SK-N-SH (cell line): ENCODE measurements around the gene CKMT2. TPM values are rescaled to one million over a fixed set of nuclear protein-coding genes. Genes with fewer than 3 reads are reported as not detected.

Experiments used
- CTCF ChIA-PET: fragments of 300-600, 350-600 bp; formaldehyde crosslinking; extraction: SDS; loops from one replicate; lab custom pipeline; 2021; lab: Yijun Ruan, JAX
- POLR2A ChIA-PET: fragments of 350-600 bp; sonication (Branson Sonifier 250); formaldehyde crosslinking; extraction: SDS; loops from one replicate; lab custom pipeline; 2020; ENCODE audit warnings: antibody characterized with exemption, inconsistent platforms; lab: Yijun Ruan, JAX
- DNase-seq: peaks from one replicate; pipeline ENCODE4 v3.0.0; 2012
- H2AFZ ChIP-seq: fragments of 200-600 bp; sonication (generic); 2 replicates; pipeline ENCODE4 v1.8.1; 2016; ENCODE audit warnings: antibody characterized with exemption, mild to moderate bottlenecking, low read depth
- H3F3A ChIP-seq: fragments of 200-600 bp; sonication (generic); replicated peaks from 2 replicates; pipeline ENCODE3; 2016; ENCODE audit warnings: antibody characterized with exemption, mild to moderate bottlenecking; ENCODE audit not compliant: insufficient read depth
- H3K27ac ChIP-seq, 2 experiments: fragments of 200-500 bp in 1 of 2; fragments of 200-600 bp in 1 of 2; sonication (Bioruptor generic) in 1 of 2; sonication (generic), shearing (Covaris generic) in 1 of 2; 2 replicates each; pipeline versions ENCODE4 v1.5.1 to v1.6.1; 2014 to 2016; ENCODE audit warnings: low read depth in 2 of 2, inconsistent platforms in 1 of 2, low read length in 1 of 2, mild to moderate bottlenecking in 1 of 2, mixed read lengths in 1 of 2
- H3K27me3 ChIP-seq: fragments of 200-600 bp; sonication (generic), shearing (Covaris generic); 2 replicates; pipeline ENCODE4 v1.6.1; 2016; ENCODE audit warnings: mixed run types; ENCODE audit not compliant: insufficient read depth
- H3K36me3 ChIP-seq, 2 experiments: fragments of 200-500 bp in 1 of 2; fragments of 200-600 bp in 1 of 2; sonication (Bioruptor generic) in 1 of 2; sonication (generic) in 1 of 2; replicated peaks in 1 of 2; 2 replicates each; pipeline versions ENCODE3 to v1.5.1; 2014 to 2016; ENCODE audit warnings: low read length in 1 of 2, mild to moderate bottlenecking in 1 of 2; ENCODE audit not compliant: insufficient read depth in 2 of 2, control insufficient read depth in 1 of 2
- H3K4me1 ChIP-seq, 2 experiments: fragments of 200-500 bp in 1 of 2; fragments of 200-600 bp in 1 of 2; sonication (Bioruptor generic) in 1 of 2; sonication (generic), shearing (Covaris generic) in 1 of 2; 2 replicates each; pipeline versions ENCODE4 v1.5.1 to v1.6.1; 2014 to 2016; ENCODE audit warnings: low read depth in 1 of 2, low read length in 1 of 2, mixed run types in 1 of 2; ENCODE audit not compliant: insufficient read depth in 2 of 2, control insufficient read depth in 1 of 2
- H3K4me2 ChIP-seq: fragments of 200-600 bp; sonication (generic), shearing (Covaris generic); 2 replicates; pipeline ENCODE4 v1.6.1; 2017; ENCODE audit warnings: mixed run types
- H3K4me3 ChIP-seq, 2 experiments: fragments of 200-500 bp in 1 of 2; fragments of 200-600 bp in 1 of 2; sonication (Bioruptor generic) in 1 of 2; sonication (generic), shearing (Covaris generic) in 1 of 2; 2 replicates each; pipeline versions ENCODE4 v1.5.1 to v1.8.1; 2014 to 2016; ENCODE audit warnings: low read depth in 2 of 2, inconsistent platforms in 1 of 2, low read length in 1 of 2, mild to moderate bottlenecking in 1 of 2, mixed read lengths in 1 of 2, moderate library complexity in 1 of 2
- H3K79me2 ChIP-seq: fragments of 200-600 bp; sonication (generic); 2 replicates; pipeline ENCODE4 v1.8.1; 2017; ENCODE audit warnings: mild to moderate bottlenecking; ENCODE audit not compliant: insufficient read depth
- H3K9ac ChIP-seq: fragments of 200-600 bp; sonication (generic); 2 replicates; pipeline ENCODE4 v1.6.1; 2017; ENCODE audit warnings: mixed run types
- H3K9me2 ChIP-seq: fragments of 200-600 bp; sonication (generic); 2 replicates; pipeline ENCODE4 v1.6.1; 2017; ENCODE audit warnings: mixed run types
- H3K9me3 ChIP-seq: fragments of 200-600 bp; sonication (generic); 2 replicates; pipeline ENCODE4 v1.6.1; 2017; ENCODE audit warnings: mixed run types, mild to moderate bottlenecking, moderate library complexity
- H4K20me1 ChIP-seq: fragments of 200-600 bp; sonication (generic); 2 replicates; pipeline ENCODE4 v1.6.1; 2017; ENCODE audit warnings: mild to moderate bottlenecking, mixed run types; ENCODE audit not compliant: insufficient read depth
- EZH2phosphoT487 ChIP-seq: fragments of 200-600 bp; sonication (generic); IDR thresholded peaks from 2 replicates; pipeline ENCODE4 v1.6.1; 2017; ENCODE audit warnings: low read depth, mixed run types, mild to moderate bottlenecking, antibody characterized with exemption, moderate library complexity, borderline replicate concordance
- FOSL2 ChIP-seq: IDR thresholded peaks from 2 replicates; pipeline ENCODE4 v1.4.0; 2012; ENCODE audit warnings: low read depth, mild to moderate bottlenecking, moderate library complexity, borderline replicate concordance
- GABPA ChIP-seq: IDR thresholded peaks from 2 replicates; pipeline ENCODE4 v1.4.0; 2012; ENCODE audit warnings: low read depth, mild to moderate bottlenecking
- GATA2 ChIP-seq: sonication (generic); formaldehyde crosslinking; IDR thresholded peaks from 2 replicates; pipeline ENCODE4 v1.5.0; 2020; ENCODE audit warnings: mild to moderate bottlenecking, missing genetic modification reagents
- JUND ChIP-seq: IDR thresholded peaks from 2 replicates; pipeline ENCODE4 v1.4.0; 2012
- NFIC ChIP-seq: IDR thresholded peaks from 2 replicates; pipeline ENCODE4 v1.4.0; 2012; ENCODE audit warnings: borderline replicate concordance
- NRF1 ChIP-seq: IDR thresholded peaks from 2 replicates; pipeline ENCODE4 v1.6.1; 2012; ENCODE audit warnings: low read depth, mild to moderate bottlenecking, low read length
- POLR2AphosphoS5 ChIP-seq: IDR thresholded peaks from 2 replicates; pipeline ENCODE4 v1.6.1; 2012; ENCODE audit warnings: low read depth, low read length
- RAD21 ChIP-seq: IDR thresholded peaks from 2 replicates; pipeline ENCODE4 v1.6.1; 2012; ENCODE audit warnings: mild to moderate bottlenecking, low read length
- RFX5 ChIP-seq: IDR thresholded peaks from 2 replicates; pipeline ENCODE4 v1.6.1; 2012; ENCODE audit warnings: mild to moderate bottlenecking, improper control_type of control experiment, low read length
- TCF12 ChIP-seq: IDR thresholded peaks from 2 replicates; pipeline ENCODE4 v1.4.0; 2012
- WGBS: methylation state at CpG from one replicate; pipeline ENCODE4 v1.1.6; 2017; ENCODE audit warnings: low lambda C conversion rate; 5-methylcytosine and 5-hydroxymethylcytosine counted together
- polyA plus RNA-seq, 3 experiments: library from polyadenylated mRNA; depleted of rRNA; stranded (reverse); fragments of >200 nt; gene quantifications; 2 replicates each; pipeline ENCODE4 v1.2.3, GENCODE V29; 2012
- TF ChIP-seq, protein P1 (sequence below): IDR thresholded peaks from 2 replicates; pipeline ENCODE4 v1.4.0; 2012; ENCODE audit warnings: low read depth
- TF ChIP-seq, protein P2 (sequence below): IDR thresholded peaks from 2 replicates; pipeline ENCODE4; 2012
- TF ChIP-seq, protein P3 (sequence below): IDR thresholded peaks from 2 replicates; pipeline ENCODE4 v1.4.0; 2012; ENCODE audit warnings: low read depth, borderline replicate concordance
- TF ChIP-seq, protein P4 (sequence below): IDR thresholded peaks from 2 replicates; pipeline ENCODE4 v1.6.1; 2012; ENCODE audit warnings: mild to moderate bottlenecking, low read depth, low read length, moderate library complexity

Gene CKMT2
- polyA plus RNA-seq, 1 of the 3 experiments (the other 2 are of a cell fraction) = not detected

DNA sequence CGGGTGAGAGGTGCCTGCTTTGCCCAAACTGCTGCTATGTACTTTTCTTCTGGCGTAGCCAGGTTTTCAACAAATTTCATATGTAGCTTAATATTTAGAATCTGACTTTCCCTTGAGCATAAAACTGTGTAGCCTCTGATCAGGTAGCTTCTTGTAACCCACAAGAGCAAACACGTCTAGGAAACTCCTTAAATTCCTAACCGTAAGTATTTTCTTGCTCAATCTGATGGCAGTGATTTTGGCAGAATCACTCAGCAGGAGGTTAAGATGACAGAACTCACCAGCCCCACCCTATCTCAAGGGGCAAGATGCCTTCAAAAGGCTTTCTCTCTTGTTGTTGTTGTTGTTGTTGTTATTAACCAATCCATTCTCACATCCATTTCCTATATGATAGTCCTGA, 20.8 kb downstream of the CKMT2 start:
- no peak overlapping the region for H3K4me3 ChIP-seq
- H3K79me2 ChIP-seq = no peaks in the 10 kb centered on the region
- H3K27me3 ChIP-seq = no peaks in the 10 kb centered on the region
- no peaks in the 10 kb centered on the region for H4K20me1 ChIP-seq
- H2AFZ ChIP-seq = no peak overlapping the region
- DNase-seq = no peak
- CTCF ChIA-PET = no interaction called here
- peaks cover 4 to 7% of the 10 kb centered on the region in 2 experiments for H3K36me3 ChIP-seq
- POLR2A ChIA-PET = no interaction called here
- peaks cover 0 to 8% of the 10 kb centered on the region in 2 experiments; a peak in 1 of 4 replicates for H3K4me1 ChIP-seq
- no peak for TF ChIP-seq FOSL2
- no peak for TF ChIP-seq JUND
- TF ChIP-seq, protein P1, sequence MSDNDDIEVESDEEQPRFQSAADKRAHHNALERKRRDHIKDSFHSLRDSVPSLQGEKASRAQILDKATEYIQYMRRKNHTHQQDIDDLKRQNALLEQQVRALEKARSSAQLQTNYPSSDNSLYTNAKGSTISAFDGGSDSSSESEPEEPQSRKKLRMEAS = no peak
- no peaks in the 10 kb centered on the region for H3K9me2 ChIP-seq
- H3K27ac ChIP-seq = no peak overlapping the region
- WGBS = 91% methylated on average over 4 of the region's 4 CpGs
- no peaks in the 10 kb centered on the region for H3F3A ChIP-seq
- H3K4me2 ChIP-seq = no peak overlapping the region
- H3K9me3 ChIP-seq = no peaks in the 10 kb centered on the region
- H3K9ac ChIP-seq = no peak overlapping the region

DNA sequence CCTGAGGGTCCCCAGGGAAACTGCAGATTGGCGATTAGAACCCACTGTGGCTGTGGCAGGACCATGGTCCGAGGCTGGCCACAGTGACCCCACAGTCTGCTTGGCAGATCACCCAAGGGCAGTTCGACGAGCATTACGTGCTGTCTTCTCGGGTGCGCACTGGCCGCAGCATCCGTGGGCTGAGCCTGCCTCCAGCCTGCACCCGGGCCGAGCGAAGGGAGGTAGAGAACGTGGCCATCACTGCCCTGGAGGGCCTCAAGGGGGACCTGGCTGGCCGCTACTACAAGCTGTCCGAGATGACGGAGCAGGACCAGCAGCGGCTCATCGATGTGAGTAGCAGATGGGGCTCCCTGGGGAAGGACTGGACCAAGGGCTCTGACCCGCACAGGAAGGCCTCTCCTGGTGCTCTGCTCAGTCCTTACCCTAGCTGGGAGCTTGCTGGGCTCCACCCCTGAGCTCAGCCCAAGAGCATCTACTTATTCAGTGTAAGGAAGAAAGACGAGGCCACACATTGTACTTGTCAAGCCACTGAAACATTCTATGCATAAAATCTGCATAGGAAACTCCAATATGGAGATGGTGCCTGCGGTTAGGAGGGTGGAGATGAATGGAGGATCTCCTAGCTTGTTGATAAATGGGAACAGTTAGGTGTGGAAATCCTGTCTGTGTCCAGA, 21.9 kb downstream of the CKMT2 start:
- Histone ChIP-seq H3K9me2 (no peaks in the 10 kb centered on the region), H3K79me2 (peaks cover 7% of the 10 kb centered on the region; the same call in 1 of the 2 replicates), H3K27me3 (no peaks in the 10 kb centered on the region), H3F3A (no peaks in the 10 kb centered on the region), H4K20me1 (no peaks in the 10 kb centered on the region), H3K9me3 (no peaks in the 10 kb centered on the region), H3K4me3 (no peak overlapping the region), H3K9ac (no peak overlapping the region), H2AFZ (no peak overlapping the region), H3K36me3 (peaks cover 3 to 6% of the 10 kb centered on the region in 2 experiments)
- WGBS = 93% methylated on average over 18 of the region's 21 CpGs
- DNase-seq = no peak
- POLR2A ChIA-PET = no interaction called here
- TF ChIP-seq, protein P2, sequence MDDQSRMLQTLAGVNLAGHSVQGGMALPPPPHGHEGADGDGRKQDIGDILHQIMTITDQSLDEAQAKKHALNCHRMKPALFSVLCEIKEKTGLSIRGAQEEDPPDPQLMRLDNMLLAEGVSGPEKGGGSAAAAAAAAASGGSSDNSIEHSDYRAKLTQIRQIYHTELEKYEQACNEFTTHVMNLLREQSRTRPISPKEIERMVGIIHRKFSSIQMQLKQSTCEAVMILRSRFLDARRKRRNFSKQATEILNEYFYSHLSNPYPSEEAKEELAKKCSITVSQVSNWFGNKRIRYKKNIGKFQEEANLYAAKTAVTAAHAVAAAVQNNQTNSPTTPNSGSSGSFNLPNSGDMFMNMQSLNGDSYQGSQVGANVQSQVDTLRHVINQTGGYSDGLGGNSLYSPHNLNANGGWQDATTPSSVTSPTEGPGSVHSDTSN = no peak
- TF ChIP-seq NFIC = no peak
- TF ChIP-seq, protein P3, sequence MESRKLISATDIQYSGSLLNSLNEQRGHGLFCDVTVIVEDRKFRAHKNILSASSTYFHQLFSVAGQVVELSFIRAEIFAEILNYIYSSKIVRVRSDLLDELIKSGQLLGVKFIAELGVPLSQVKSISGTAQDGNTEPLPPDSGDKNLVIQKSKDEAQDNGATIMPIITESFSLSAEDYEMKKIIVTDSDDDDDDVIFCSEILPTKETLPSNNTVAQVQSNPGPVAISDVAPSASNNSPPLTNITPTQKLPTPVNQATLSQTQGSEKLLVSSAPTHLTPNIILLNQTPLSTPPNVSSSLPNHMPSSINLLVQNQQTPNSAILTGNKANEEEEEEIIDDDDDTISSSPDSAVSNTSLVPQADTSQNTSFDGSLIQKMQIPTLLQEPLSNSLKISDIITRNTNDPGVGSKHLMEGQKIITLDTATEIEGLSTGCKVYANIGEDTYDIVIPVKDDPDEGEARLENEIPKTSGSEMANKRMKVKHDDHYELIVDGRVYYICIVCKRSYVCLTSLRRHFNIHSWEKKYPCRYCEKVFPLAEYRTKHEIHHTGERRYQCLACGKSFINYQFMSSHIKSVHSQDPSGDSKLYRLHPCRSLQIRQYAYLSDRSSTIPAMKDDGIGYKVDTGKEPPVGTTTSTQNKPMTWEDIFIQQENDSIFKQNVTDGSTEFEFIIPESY = no peak
- TF ChIP-seq, protein P4, sequence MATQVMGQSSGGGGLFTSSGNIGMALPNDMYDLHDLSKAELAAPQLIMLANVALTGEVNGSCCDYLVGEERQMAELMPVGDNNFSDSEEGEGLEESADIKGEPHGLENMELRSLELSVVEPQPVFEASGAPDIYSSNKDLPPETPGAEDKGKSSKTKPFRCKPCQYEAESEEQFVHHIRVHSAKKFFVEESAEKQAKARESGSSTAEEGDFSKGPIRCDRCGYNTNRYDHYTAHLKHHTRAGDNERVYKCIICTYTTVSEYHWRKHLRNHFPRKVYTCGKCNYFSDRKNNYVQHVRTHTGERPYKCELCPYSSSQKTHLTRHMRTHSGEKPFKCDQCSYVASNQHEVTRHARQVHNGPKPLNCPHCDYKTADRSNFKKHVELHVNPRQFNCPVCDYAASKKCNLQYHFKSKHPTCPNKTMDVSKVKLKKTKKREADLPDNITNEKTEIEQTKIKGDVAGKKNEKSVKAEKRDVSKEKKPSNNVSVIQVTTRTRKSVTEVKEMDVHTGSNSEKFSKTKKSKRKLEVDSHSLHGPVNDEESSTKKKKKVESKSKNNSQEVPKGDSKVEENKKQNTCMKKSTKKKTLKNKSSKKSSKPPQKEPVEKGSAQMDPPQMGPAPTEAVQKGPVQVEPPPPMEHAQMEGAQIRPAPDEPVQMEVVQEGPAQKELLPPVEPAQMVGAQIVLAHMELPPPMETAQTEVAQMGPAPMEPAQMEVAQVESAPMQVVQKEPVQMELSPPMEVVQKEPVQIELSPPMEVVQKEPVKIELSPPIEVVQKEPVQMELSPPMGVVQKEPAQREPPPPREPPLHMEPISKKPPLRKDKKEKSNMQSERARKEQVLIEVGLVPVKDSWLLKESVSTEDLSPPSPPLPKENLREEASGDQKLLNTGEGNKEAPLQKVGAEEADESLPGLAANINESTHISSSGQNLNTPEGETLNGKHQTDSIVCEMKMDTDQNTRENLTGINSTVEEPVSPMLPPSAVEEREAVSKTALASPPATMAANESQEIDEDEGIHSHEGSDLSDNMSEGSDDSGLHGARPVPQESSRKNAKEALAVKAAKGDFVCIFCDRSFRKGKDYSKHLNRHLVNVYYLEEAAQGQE = no peak
- no peak for TF ChIP-seq TCF12
- TF ChIP-seq EZH2phosphoT487 = no peak
- no peak for TF ChIP-seq FOSL2
- no peak for TF ChIP-seq NRF1
- no peak for TF ChIP-seq GABPA
- no peak for TF ChIP-seq RAD21
- no peak for TF ChIP-seq GATA2 (CRISPR knock-in tag)
- no peak for TF ChIP-seq RFX5
- TF ChIP-seq JUND = no peak
- no peak for TF ChIP-seq POLR2AphosphoS5
- TF ChIP-seq, all 33 proteins: peak for 0
- Histone ChIP-seq H3K4me1 (peaks cover 0 to 8% of the 10 kb centered on the region in 2 experiments; a peak in 1 of 4 replicates), H3K27ac (no peak overlapping the region), H3K4me2 (no peak overlapping the region)
- CTCF ChIA-PET = no interaction called here
